ENCODE results near the gene CNPY2. TPM values are rescaled to one million over a fixed set of nuclear protein-coding genes. Genes with fewer than 3 reads are reported as not detected.

Gene CNPY2
- total and polyA plus RNA-seq, 2 of the 13 experiments (the other 11 are each of a cell fraction or from before 2014, with no cell fraction given) = 285 to 356 TPM

- no peak; the same call in 1 of the 2 replicates for TF ChIP-seq IKZF5 (CRISPR knock-in tag; IDR thresholded peaks at IDR 0.05)
- no peak for TF ChIP-seq ZNF720 (CRISPR knock-in tag; IDR thresholded peaks at IDR 0.05)
- peak; percentile 45; the same call in 1 of the 2 replicates for TF ChIP-seq ZNF256 (CRISPR knock-in tag; conservative IDR thresholded peaks at IDR 0.05)
- TF ChIP-seq NPAS2 (CRISPR knock-in tag; IDR thresholded peaks at IDR 0.05; ENCODE audit: borderline replicate concordance) = no peak
- peak; percentile 46; the same call in 1 of the 2 replicates for TF ChIP-seq MIER3 (CRISPR knock-in tag; IDR thresholded peaks at IDR 0.05; ENCODE audit: borderline replicate concordance)
- TF ChIP-seq CTCF (CRISPR knock-in tag; IDR thresholded peaks at IDR 0.05) = no peak; the same call in 1 of the 2 replicates
- TF ChIP-seq LCORL (IDR thresholded peaks at IDR 0.05) = no peak
- 0 out of 2 replicates have a peak, but pooled peaks have one; percentile 22 for TF ChIP-seq LCORL (CRISPR knock-in tag; IDR thresholded peaks at IDR 0.05)
Measured at GRCh38 chr12:56333679-56334489, 18.1 kb upstream of the CNPY2 start, which contains the start of gene PAN2 (continued).

GRCh38 chr12:56333197-56333678 is 17.4 kb upstream of the CNPY2 start:
- Histone ChIP-seq H3K9ac (ENCODE audit: insufficient read depth, low read depth, low read length) (peak overlapping the region; percentile 83), H3K4me3 (replicated peaks in 1 of 3; ENCODE audit: insufficient read depth in 1 of 3, low read depth in 2 of 3, low read length in 3 of 3) (peak overlapping the region; percentile 49 to 74 (median 71)), H3K4me2 (ENCODE audit: low read depth, low read length) (peak overlapping the region; percentile 88), H4K20me1 (ENCODE audit: insufficient read depth, low read length) (no peaks in the 10 kb centered on the region), H3K36me3 (replicated peaks in 1 of 2; ENCODE audit: control insufficient read depth in 1 of 2, insufficient read depth in 2 of 2, low read length in 2 of 2) (0 out of 5 replicates have a peak, but pooled peaks cover 0 to 3% of the 10 kb centered on the region in 2 experiments), H2AFZ (ENCODE audit: low read length) (peak overlapping the region; percentile 49), H3K27ac (ENCODE audit: extremely low read length, insufficient read depth, low read length) (peak overlapping the region; percentile 88), H3K27me3 (ENCODE audit: control insufficient read depth in 1 of 2, insufficient read depth in 2 of 2, low read length in 2 of 2) (no peaks in the 10 kb centered on the region; a peak in 1 of 5 replicates), H3K79me2 (ENCODE audit: insufficient read depth, low read length) (no peaks in the 10 kb centered on the region), H3K4me1 (ENCODE audit: insufficient read depth, low read length) (peaks cover 42% of the 10 kb centered on the region), H3K9me3 (ENCODE audit: low read length) (no peaks in the 10 kb centered on the region)
- CTCF ChIA-PET (ENCODE audit: low intra/inter-chr PET ratio, low total read pairs) = interaction anchor here (2.0 kb wide), 1 partner anchor 130 kb away, joined by 5 read pairs; no protein-coding TSS in a partner anchor
- in situ Hi-C loops (cut with HindIII; ENCODE audit: extremely low pct_ligation_motif_present, low pct_unique_long_range_greater_than_20kb) = no loop called here
- BruUV-seq (replicated peaks) = TSS peak; percentile 88
- FAIRE-seq (peak; percentile 37), DNase-seq (ENCODE audit: low spot score) (no peak), ATAC-seq (peak; percentile 19)
- WGBS (ENCODE audit: low lambda C conversion rate) = 19% methylated on average over 8 of the region's 8 CpGs
- POLR2A ChIA-PET = interaction anchor here (0.7 to 4.7 kb wide), 22 partner anchors 9 to 779 kb away, joined by 3 to 81 read pairs (median 4); partner anchors contain the start of genes APOF, CNPY2, COQ10A and ESYT1
- intact Hi-C loops (cut with micrococcal nuclease; ENCODE audit: unreplicated experiment) = no loop called here
- no peak for TF ChIP-seq ZNF318 (CRISPR knock-in tag; IDR thresholded peaks at IDR 0.05)

All from HepG2 (cell line).